RWPE1 (cell line): ENCODE measurements around the gene MRPL44.
A peak's percentile ranks its signal among the peaks of the same experiment; 100 is the strongest.

Experiments used
- CTCF ChIA-PET: fragments of 350-600 bp; sonication (Branson Sonifier 250); formaldehyde crosslinking; extraction: SDS; loops from one replicate; lab custom pipeline; 2021; lab: Yijun Ruan, JAX
- POLR2A ChIA-PET: fragments of 400-600 bp; formaldehyde crosslinking; extraction: SDS; loops from one replicate; lab custom pipeline; 2020; ENCODE audit warnings: antibody characterized with exemption; ENCODE audit not compliant: low non-redundant PET; lab: Yijun Ruan, JAX
- DNase-seq: peaks from one replicate; pipeline ENCODE4 v3.0.0; 2012; ENCODE audit warnings: low spot score
- H3K27ac ChIP-seq: fragments of 450-650 bp; 2 replicates; pipeline ENCODE4 v1.5.1; 2017
- TF ChIP-seq, protein P1 (sequence below): fragments of 450-650 bp; conservative IDR thresholded peaks from 2 replicates; pipeline ENCODE4 v1.5.1; 2017; ENCODE audit warnings: low read depth, mild to moderate bottlenecking

Gene MRPL44

DNA sequence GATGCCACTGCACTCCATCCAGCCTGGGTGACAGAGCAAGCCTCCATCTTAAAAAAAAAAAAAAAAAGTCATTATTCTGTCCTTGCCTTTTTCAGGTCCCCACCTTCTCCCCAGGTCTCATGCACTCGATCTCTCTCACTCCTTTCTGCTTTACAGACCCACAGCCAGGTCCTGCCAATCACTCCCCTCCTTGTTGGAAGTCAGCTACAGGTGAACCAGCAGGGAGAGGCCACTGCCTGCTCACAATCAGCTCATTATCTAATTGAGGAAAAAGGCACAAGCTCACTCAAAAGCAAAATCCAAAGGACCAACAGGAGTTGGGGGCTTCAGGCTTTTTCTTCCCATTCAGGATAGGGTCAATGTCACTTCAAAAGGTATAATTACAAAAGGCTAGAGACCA, 14.1 kb upstream of the MRPL44 start:
- TF ChIP-seq, protein P1, sequence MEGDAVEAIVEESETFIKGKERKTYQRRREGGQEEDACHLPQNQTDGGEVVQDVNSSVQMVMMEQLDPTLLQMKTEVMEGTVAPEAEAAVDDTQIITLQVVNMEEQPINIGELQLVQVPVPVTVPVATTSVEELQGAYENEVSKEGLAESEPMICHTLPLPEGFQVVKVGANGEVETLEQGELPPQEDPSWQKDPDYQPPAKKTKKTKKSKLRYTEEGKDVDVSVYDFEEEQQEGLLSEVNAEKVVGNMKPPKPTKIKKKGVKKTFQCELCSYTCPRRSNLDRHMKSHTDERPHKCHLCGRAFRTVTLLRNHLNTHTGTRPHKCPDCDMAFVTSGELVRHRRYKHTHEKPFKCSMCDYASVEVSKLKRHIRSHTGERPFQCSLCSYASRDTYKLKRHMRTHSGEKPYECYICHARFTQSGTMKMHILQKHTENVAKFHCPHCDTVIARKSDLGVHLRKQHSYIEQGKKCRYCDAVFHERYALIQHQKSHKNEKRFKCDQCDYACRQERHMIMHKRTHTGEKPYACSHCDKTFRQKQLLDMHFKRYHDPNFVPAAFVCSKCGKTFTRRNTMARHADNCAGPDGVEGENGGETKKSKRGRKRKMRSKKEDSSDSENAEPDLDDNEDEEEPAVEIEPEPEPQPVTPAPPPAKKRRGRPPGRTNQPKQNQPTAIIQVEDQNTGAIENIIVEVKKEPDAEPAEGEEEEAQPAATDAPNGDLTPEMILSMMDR = no peak
- H3K27ac ChIP-seq = peak overlapping the region; percentile 46
- no peak for DNase-seq
- POLR2A ChIA-PET = no interaction called here
- CTCF ChIA-PET = interaction anchor here (1.0 kb wide), 1 partner anchor 27 kb away, joined by 4 read pairs; no protein-coding TSS in a partner anchor

DNA sequence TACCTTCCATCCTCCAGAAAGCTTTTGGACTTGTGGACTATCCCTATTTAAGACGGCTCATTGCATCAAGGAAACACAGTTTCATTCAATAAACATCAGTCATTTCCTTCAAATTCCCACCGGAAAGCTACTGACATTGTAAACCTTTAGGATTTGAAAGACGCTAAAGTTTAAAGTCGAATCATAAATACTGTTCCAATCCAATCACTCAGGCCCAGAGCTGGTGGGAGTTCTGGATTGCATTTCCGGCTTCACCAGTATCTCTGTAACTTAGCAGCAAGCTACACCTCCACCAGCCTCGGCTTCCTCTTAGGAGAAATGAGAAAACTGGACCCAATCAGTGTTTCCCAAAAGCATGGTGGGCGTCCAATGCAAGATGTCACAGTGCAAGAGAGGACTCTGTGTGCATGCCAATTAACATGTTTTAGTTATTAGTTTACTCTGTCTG, 13.7 kb upstream of the MRPL44 start:
- H3K27ac ChIP-seq = peak overlapping the region; percentile 86
- POLR2A ChIA-PET = no interaction called here
- peak; percentile 45 for DNase-seq
- CTCF ChIA-PET = interaction anchor here (1.0 kb wide), 1 partner anchor 26 kb away, joined by 4 read pairs; no protein-coding TSS in a partner anchor
- TF ChIP-seq, protein P1 = no peak

DNA sequence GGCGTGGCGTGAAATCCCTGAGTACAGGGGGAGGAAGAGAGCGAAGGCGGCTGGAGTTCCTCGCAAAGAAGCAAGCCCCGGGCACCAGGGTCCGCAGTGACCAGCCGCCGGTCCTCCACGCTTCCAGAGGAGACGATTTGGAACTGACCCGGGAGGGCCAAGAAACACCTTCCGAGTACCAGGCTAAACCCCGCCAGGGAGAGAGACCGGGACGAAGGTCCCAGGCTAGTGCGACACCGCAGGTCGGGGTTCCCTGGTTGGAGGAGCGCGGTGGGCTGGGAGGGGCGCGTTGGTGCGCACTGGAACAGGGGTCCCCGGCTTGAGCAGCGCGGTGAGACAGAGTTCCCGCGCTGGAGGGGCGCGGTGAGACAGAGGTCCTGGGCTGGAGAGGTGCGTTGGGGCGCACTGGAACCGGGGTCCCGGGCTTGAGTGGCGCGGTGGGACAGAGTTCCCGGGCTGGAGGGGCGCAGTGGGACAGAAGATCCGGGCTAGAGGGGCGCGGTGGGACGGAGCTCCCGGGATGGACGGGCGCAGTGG, 13.0 kb upstream of the MRPL44 start:
- DNase-seq = peak; percentile 41
- ChIA-PET CTCF (interaction anchor here (0.6 to 0.7 kb wide), 2 partner anchors 30 to 387 kb away, joined by 3 read pairs; no protein-coding TSS in a partner anchor), POLR2A (no interaction called here)
- TF ChIP-seq, protein P1 = no peak
- H3K27ac ChIP-seq = peak overlapping the region; percentile 86

DNA sequence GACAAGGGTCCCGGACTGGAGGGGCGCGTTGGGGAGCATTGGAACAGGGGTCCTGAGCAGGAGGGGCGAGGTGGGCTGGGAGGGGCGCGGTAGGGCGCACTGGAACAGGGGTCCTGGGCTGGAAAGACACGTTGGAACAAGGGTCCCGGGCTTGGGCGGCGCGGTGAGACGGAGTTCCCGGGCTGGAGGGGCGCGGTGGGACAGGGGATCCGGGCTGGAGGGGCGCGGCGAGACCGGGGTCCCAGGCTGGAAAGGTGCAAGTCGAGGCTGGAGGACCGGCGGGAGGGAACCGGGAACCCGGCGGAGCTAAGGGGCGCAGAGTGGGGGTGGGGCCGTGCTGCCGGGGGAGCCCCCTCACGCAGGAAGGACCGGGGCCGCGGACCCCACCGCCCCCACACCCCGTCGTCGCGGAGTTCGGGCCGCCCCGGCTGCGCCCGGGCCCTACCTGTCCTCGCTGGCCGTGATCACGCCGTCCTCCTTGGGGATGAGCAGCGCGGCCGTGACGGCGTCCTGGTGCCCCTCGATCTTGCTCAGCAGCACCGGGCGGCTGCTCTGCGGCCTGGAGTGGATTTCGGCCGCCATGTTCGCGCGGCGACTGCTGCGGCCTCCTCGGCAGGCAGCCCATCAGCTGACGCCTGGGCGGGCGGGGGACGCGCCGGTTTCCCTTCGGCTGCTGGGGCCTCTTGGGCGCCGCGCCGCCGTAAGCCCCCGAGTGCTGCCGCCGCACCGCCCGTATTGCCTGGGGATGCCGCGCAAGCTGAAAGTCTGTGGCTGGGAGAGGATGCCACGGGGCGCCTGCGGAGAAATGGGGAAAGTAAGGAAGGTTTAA, 12.3 kb upstream of the MRPL44 start, which contains the start of gene WDFY1:
TSS of gene WDFY1 (minus strand) at position 633 of the 829 bp plus-strand sequence. CDS start at position 582, 51 bp downstream.
- CTCF ChIA-PET = interaction anchor here (0.6 to 0.7 kb wide), 2 partner anchors 30 to 387 kb away, joined by 3 read pairs; no protein-coding TSS in a partner anchor
- TF ChIP-seq, protein P1 = no peak
- DNase-seq = peak; percentile 91
- peak within 1 kb of the TSS; percentile 86 for H3K27ac ChIP-seq
- POLR2A ChIA-PET = no interaction called here

DNA sequence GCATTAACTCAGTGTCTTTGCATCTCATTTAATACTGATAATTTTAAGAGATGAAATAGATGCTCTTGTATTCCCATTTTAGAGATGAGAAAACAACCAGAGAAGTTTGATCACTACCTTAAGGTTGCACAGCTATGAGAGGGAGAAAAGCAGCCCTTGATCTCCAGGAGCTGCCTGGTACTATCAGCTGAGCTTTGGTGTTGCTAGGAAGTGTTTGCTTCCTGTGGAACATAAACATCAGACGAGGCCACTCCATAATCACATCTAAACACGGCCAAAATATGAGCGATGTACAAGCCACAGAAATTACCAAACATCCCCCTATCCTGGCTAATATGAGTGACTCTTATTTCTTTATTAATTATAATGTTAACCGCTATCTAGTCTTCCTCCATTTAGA, 11.5 kb upstream of the MRPL44 start:
- TF ChIP-seq, protein P1 = no peak
- no peak overlapping the region for H3K27ac ChIP-seq
- ChIA-PET CTCF (interaction anchor here (0.7 kb wide), 1 partner anchor 116 kb away, joined by 3 read pairs; no protein-coding TSS in a partner anchor), POLR2A (no interaction called here)
- no peak for DNase-seq

DNA sequence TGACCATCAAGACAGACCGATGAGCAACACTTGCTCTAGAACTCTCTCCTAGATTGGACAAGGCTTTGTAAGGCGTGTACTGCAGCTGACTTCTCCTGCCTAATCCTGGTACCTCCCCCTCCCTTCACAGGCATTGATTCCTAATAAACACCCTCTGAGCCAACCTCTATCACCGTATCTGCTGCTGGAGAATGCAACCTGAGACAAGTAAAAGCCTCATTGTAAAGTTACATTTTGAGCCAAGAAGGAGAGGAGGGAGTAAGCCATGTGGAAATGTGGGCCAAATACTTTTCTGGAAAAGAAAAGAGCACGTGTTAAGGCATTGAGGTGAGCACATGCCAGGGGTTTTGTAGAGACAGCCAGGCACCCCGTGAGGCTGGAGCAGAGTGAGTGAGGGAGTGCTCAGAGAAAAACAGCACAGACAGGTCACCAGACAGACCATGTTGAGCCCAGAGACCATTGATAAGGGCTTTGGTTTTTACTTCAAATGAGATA, 9.5 kb upstream of the MRPL44 start:
- no peak overlapping the region for H3K27ac ChIP-seq
- TF ChIP-seq, protein P1 = no peak
- ChIA-PET POLR2A (no interaction called here), CTCF (interaction anchor here (0.7 kb wide), 1 partner anchor 1054 kb away, joined by 4 read pairs; no protein-coding TSS in a partner anchor)
- DNase-seq = no peak
